ENCODE results near the gene SLC47A2.

SLC47A2 gene

DNA sequence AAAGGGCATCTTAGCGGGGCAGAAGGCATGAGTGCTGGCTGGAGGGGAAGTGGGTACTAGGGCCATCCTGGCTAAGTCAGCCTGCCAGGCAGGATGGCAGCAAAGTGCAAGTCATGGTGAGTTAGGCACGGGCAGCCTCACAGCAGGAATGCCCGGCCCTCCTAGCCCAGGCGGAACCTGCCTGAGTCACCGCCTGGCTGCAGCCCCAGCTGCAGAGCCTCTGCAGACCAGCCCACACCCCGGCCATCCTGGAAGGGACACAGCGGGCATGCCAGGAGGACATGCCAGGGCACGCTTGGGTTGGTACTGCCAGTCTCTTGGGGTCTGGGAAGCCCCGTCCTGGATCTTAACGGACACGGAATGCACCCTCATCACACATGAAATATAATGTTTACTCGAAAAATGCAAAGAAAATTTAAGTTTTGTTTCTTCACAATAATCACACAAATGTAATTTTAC lies 36.7 kb upstream of the SLC47A2 start:
- TF ChIP-seq CREB1 (IDR thresholded peaks at IDR 0.05; ENCODE audit: low read depth): peak; percentile 30; the same call in 1 of the 2 replicates
- peak; percentile 81 for TF ChIP-seq YY1 (IDR thresholded peaks at IDR 0.05; ENCODE audit: low read depth)
- peak; percentile 96 for TF ChIP-seq TEAD4 (IDR thresholded peaks at IDR 0.05)
- peak; percentile 100 for TF ChIP-seq EP300 (IDR thresholded peaks at IDR 0.05; ENCODE audit: borderline replicate concordance)
- TF ChIP-seq EGR1 (IDR thresholded peaks at IDR 0.05): peak; percentile 67
- TF ChIP-seq CEBPB (IDR thresholded peaks at IDR 0.05): peak; percentile 43; the same call in 1 of the 2 replicates
- no peak; the same call in 1 of the 2 replicates for TF ChIP-seq TAF1 (IDR thresholded peaks at IDR 0.05; ENCODE audit: low read depth)
- peak; percentile 60; the same call in 1 of the 2 replicates for TF ChIP-seq ZBTB7A (IDR thresholded peaks at IDR 0.05; ENCODE audit: low read depth)
- peak; percentile 98 for TF ChIP-seq FOXM1 (IDR thresholded peaks at IDR 0.05; ENCODE audit: borderline replicate concordance, low read depth)
- TF ChIP-seq TCF12 (IDR thresholded peaks at IDR 0.05; ENCODE audit: low read depth): peak; percentile 100
- TF ChIP-seq NFIC (IDR thresholded peaks at IDR 0.05): peak; percentile 99
- TF ChIP-seq, protein P1, sequence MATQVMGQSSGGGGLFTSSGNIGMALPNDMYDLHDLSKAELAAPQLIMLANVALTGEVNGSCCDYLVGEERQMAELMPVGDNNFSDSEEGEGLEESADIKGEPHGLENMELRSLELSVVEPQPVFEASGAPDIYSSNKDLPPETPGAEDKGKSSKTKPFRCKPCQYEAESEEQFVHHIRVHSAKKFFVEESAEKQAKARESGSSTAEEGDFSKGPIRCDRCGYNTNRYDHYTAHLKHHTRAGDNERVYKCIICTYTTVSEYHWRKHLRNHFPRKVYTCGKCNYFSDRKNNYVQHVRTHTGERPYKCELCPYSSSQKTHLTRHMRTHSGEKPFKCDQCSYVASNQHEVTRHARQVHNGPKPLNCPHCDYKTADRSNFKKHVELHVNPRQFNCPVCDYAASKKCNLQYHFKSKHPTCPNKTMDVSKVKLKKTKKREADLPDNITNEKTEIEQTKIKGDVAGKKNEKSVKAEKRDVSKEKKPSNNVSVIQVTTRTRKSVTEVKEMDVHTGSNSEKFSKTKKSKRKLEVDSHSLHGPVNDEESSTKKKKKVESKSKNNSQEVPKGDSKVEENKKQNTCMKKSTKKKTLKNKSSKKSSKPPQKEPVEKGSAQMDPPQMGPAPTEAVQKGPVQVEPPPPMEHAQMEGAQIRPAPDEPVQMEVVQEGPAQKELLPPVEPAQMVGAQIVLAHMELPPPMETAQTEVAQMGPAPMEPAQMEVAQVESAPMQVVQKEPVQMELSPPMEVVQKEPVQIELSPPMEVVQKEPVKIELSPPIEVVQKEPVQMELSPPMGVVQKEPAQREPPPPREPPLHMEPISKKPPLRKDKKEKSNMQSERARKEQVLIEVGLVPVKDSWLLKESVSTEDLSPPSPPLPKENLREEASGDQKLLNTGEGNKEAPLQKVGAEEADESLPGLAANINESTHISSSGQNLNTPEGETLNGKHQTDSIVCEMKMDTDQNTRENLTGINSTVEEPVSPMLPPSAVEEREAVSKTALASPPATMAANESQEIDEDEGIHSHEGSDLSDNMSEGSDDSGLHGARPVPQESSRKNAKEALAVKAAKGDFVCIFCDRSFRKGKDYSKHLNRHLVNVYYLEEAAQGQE (IDR thresholded peaks at IDR 0.05; ENCODE audit: low read depth): peak; percentile 20; the same call in 1 of the 2 replicates
- TF ChIP-seq RAD21 (IDR thresholded peaks at IDR 0.05; ENCODE audit: low read depth): peak; percentile 37; the same call in 1 of the 2 replicates
- TF ChIP-seq, protein P2, sequence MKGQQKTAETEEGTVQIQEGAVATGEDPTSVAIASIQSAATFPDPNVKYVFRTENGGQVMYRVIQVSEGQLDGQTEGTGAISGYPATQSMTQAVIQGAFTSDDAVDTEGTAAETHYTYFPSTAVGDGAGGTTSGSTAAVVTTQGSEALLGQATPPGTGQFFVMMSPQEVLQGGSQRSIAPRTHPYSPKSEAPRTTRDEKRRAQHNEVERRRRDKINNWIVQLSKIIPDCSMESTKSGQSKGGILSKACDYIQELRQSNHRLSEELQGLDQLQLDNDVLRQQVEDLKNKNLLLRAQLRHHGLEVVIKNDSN (IDR thresholded peaks at IDR 0.05): peak; percentile 48
- TF ChIP-seq, protein P3, sequence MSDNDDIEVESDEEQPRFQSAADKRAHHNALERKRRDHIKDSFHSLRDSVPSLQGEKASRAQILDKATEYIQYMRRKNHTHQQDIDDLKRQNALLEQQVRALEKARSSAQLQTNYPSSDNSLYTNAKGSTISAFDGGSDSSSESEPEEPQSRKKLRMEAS (IDR thresholded peaks at IDR 0.05): peak; percentile 86

DNA sequence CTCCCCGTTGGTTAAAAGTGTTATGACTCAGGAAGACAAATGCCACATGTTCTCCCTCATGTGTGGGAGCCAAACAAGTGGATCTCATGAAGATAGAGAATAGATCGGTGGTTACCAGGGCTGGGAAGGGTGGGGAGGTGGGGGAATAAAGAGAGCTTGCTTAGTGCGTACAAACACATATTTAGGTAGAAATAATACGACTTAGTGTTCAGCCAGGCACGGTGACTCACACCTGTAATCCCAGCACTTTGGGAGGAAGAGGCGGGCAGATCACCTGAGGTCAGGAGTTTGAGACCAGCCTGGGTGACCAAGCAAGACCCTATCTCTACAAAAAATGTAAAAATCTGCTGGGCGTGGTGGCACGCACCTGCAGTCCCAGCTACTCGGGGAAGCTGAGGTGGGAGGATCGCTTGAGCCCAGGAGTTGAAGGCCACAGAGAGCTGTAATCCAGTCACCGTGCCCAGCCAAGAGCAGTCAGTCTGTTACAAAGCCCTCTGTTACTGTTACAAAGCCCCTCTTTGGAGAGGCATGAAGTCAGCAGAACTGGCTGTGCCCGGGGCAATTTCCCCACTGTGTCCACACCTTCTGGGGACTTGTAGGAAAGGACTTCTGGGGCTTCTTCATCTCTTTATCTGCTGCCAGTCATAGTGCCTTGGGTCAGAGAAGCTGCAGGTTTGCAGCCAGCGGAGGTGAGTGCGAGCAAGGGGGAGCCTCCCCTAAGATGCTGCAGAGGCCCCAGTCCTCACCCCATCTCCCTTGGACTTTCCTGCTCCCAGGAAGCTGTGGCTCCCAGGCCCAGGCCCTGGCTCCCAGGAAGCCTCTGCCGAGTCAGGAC lies 36.0 kb upstream of the SLC47A2 start:
- TF ChIP-seq EP300 (IDR thresholded peaks at IDR 0.05; ENCODE audit: borderline replicate concordance) (peak; percentile 83), YY1 (IDR thresholded peaks at IDR 0.05; ENCODE audit: low read depth) (no peak), RAD21 (IDR thresholded peaks at IDR 0.05; ENCODE audit: low read depth) (no peak), NFIC (IDR thresholded peaks at IDR 0.05) (peak; percentile 45; the same call in 1 of the 2 replicates), TEAD4 (IDR thresholded peaks at IDR 0.05) (no peak; the same call in 1 of the 2 replicates), EGR1 (IDR thresholded peaks at IDR 0.05) (no peak), CREB1 (IDR thresholded peaks at IDR 0.05; ENCODE audit: low read depth) (no peak), ZBTB7A (IDR thresholded peaks at IDR 0.05; ENCODE audit: low read depth) (no peak), TCF12 (IDR thresholded peaks at IDR 0.05; ENCODE audit: low read depth) (peak; percentile 82), CEBPB (IDR thresholded peaks at IDR 0.05) (no peak), TAF1 (IDR thresholded peaks at IDR 0.05; ENCODE audit: low read depth) (no peak), FOXM1 (IDR thresholded peaks at IDR 0.05; ENCODE audit: borderline replicate concordance, low read depth) (peak; percentile 66; the same call in 1 of the 2 replicates)
- TF ChIP-seq, protein P3 (IDR thresholded peaks at IDR 0.05): 0 out of 2 replicates have a peak, but pooled peaks have one; percentile 15
- TF ChIP-seq, protein P2 (IDR thresholded peaks at IDR 0.05): no peak
- TF ChIP-seq, protein P1 (IDR thresholded peaks at IDR 0.05; ENCODE audit: low read depth): no peak

DNA sequence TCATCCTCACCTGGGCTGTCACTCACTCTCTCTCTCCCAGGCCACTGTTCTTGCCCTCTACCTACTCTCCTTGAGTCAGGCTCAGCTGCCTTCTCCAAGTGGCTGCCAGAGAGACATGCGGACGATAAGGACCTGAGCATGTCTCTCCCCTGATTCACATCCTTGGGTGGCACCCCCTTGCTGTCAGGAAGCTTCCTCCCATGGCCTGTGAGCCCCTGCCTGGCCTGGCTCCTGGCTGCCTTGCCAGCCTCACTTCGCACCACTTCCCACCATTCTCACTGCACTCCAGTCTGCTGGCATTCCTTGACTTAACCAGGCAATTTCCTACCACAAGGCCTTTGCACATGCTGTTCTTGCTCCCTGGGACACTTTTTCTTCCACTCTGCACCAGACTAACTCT lies 34.5 kb upstream of the SLC47A2 start:
- TF ChIP-seq CEBPB (IDR thresholded peaks at IDR 0.05) (no peak), CREB1 (IDR thresholded peaks at IDR 0.05; ENCODE audit: low read depth) (no peak), TAF1 (IDR thresholded peaks at IDR 0.05; ENCODE audit: low read depth) (no peak)
- TF ChIP-seq, protein P3 (IDR thresholded peaks at IDR 0.05): 0 out of 2 replicates have a peak, but pooled peaks have one; percentile 11

DNA sequence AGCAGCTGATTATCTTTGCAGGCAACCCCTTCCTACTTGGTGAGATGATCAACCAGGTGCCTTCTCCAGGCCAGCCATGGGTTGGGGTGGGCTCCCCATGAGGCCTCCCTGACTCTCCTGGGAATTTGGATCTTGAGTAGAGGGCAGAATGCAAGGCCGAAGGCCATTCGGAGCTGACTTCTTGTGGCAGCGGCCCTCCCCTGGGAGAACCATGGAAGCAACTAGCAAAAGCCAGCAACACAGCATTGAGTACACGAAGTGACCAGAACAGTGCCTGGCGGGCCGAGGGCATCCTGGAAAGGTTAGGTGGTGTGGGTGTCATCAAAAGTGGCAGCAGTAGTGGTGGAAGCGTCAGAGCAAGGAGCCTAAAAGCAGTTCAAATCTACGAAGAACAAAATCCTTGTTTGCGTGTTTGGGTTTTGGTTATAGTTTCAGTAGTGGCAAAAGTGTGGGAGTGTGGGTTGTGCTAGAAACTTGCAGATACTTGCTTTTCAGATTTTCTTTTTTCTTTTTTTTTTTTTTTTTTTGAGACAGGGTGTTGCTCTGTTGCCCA lies 33.7 kb upstream of the SLC47A2 start:
- TF ChIP-seq, protein P2 (IDR thresholded peaks at IDR 0.05): no peak

DNA sequence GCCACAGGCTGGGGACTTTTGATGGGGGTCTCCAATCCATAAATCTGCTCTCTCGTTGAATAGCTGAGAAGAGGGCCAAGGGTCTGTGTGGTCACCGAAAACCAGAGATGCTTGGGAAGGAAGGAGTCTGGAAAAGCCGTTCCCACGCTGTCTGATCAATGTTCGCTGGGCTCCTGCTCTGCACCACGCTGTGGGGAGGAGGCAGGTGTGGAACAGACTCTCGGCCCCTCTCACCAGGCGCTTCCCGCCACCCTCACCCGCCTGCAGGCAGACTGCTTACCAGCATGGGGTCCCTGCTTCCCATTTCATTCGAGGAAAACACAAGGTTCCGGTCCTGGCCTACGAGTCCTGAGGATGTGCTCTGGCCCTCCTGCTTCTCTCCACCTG lies 32.4 kb upstream of the SLC47A2 start:
- TF ChIP-seq TCF12 (IDR thresholded peaks at IDR 0.05; ENCODE audit: low read depth) (no peak; the same call in none of the 2 replicates), NFIC (IDR thresholded peaks at IDR 0.05) (no peak), TEAD4 (IDR thresholded peaks at IDR 0.05) (no peak), EP300 (IDR thresholded peaks at IDR 0.05; ENCODE audit: borderline replicate concordance) (peak; percentile 60; the same call in 1 of the 2 replicates), EGR1 (IDR thresholded peaks at IDR 0.05) (no peak), TAF1 (IDR thresholded peaks at IDR 0.05; ENCODE audit: low read depth) (no peak), FOXM1 (IDR thresholded peaks at IDR 0.05; ENCODE audit: borderline replicate concordance, low read depth) (no peak)
- TF ChIP-seq, protein P3 (IDR thresholded peaks at IDR 0.05): peak; percentile 47; the same call in 1 of the 2 replicates
- TF ChIP-seq, protein P1 (IDR thresholded peaks at IDR 0.05; ENCODE audit: low read depth): no peak
